GM12878 (cell line): Measurements from ENCODE around the gene CSF3. TPM values are rescaled to one million over a fixed set of nuclear protein-coding genes. Genes with fewer than 3 reads are reported as not detected.

Experiments used
- ATAC-seq: fragments of 200-7000 bp; cut with Tn5 transposase; 3 replicates; pipeline ENCODE4 v1.9.1; 2020; ENCODE audit warnings: mild to moderate bottlenecking, moderate library complexity
- BruUV-seq: library from RNA; stranded (reverse); fragments of 400-500 nt; replicated peaks from 2 replicates; lab custom pipeline; 2021; lab: Mats Ljungman, UMichigan
- CTCF ChIA-PET: fragments of 300-600 bp; sonication (Branson Sonifier 250); formaldehyde crosslinking; extraction: SDS; loops from one replicate; lab custom pipeline; 2021; ENCODE audit warnings: inconsistent platforms; lab: Yijun Ruan, JAX
- POLR2A ChIA-PET: fragments of 350-600 bp; formaldehyde crosslinking; extraction: SDS; loops from one replicate; lab custom pipeline; 2021; ENCODE audit warnings: inconsistent platforms; lab: Charles Lee
- RAD21 ChIA-PET: fragments of 300-600 bp; sonication (Branson Sonifier 250); formaldehyde crosslinking; loops from one replicate; lab custom pipeline; 2023; ENCODE audit warnings: antibody characterized with exemption; ENCODE audit not compliant: unreplicated experiment; lab: Charles Lee
- SMC1A ChIA-PET: fragments of 300-600 bp; sonication (Branson Sonifier 250); formaldehyde crosslinking; loops from one replicate; lab custom pipeline; 2023; ENCODE audit not compliant: unreplicated experiment, uncharacterized antibody; lab: Charles Lee
- DNase-seq: peaks from one replicate; pipeline ENCODE4 v3.0.0-alpha.2; 2011; ENCODE audit warnings: low read depth, low spot score
- FAIRE-seq: peaks from 3 replicates; lab custom pipeline; 2011; peaks lifted over from hg19 to GRCh38; lab: Jason Lieb, UNC
- H2AFZ ChIP-seq: 2 replicates; pipeline ENCODE4 v1.6.0; 2011; ENCODE audit warnings: low read depth, low read length, control low read depth; ENCODE audit not compliant: control insufficient read depth
- H3K27ac ChIP-seq: 2 replicates; pipeline ENCODE4 v1.5.1; 2011; ENCODE audit warnings: control low read depth; ENCODE audit not compliant: control insufficient read depth, insufficient read depth
- H3K27me3 ChIP-seq, 2 experiments: replicated peaks in 1 of 2; 2 replicates each; pipeline versions ENCODE4 v1.6.0 to v1.6.1; 2011; ENCODE audit warnings: low read length in 1 of 2; ENCODE audit not compliant: control insufficient read depth in 2 of 2, insufficient read depth in 2 of 2
- H3K36me3 ChIP-seq, 2 experiments: 2 replicates each; pipeline ENCODE4 v1.5.1; 2011; ENCODE audit warnings: low read length in 1 of 2; ENCODE audit not compliant: control insufficient read depth in 2 of 2, insufficient read depth in 2 of 2
- H3K4me1 ChIP-seq: 2 replicates; pipeline ENCODE4 v1.6.1; 2011; ENCODE audit warnings: mild to moderate bottlenecking, low read length, moderate library complexity, mixed read lengths; ENCODE audit not compliant: control insufficient read depth, insufficient read depth
- H3K4me2 ChIP-seq: 2 replicates; pipeline ENCODE4 v1.6.0; 2011; ENCODE audit warnings: control low read depth; ENCODE audit not compliant: control insufficient read depth, insufficient read depth
- H3K4me3 ChIP-seq: fragments of 200-600 bp; sonication (generic); 2 replicates; pipeline ENCODE4 v1.5.1; 2016
- H3K79me2 ChIP-seq: 2 replicates; pipeline ENCODE4 v1.6.0; 2011; ENCODE audit warnings: low read length; ENCODE audit not compliant: control insufficient read depth, insufficient read depth
- H3K9ac ChIP-seq: 2 replicates; pipeline ENCODE4 v1.8.0; 2011; ENCODE audit warnings: low read length, control low read depth, mixed read lengths; ENCODE audit not compliant: control insufficient read depth, insufficient read depth
- H3K9me3 ChIP-seq: replicated peaks from 3 replicates; pipeline ENCODE4 v1.5.1; 2011; ENCODE audit warnings: mild to moderate bottlenecking, low read length; ENCODE audit not compliant: control insufficient read depth, insufficient read depth
- H4K20me1 ChIP-seq: 2 replicates; pipeline ENCODE4 v1.6.0; 2011; ENCODE audit not compliant: control insufficient read depth, insufficient read depth
- BHLHE40 ChIP-seq, 2 experiments: fragments of 450-650 bp in 1 of 2; IDR thresholded peaks; 2 replicates each; pipeline ENCODE4 v1.6.1; 2011 to 2017; ENCODE audit warnings: low read depth in 2 of 2, borderline replicate concordance in 1 of 2, improper control_type of control experiment in 1 of 2, low read length in 1 of 2, mild to moderate bottlenecking in 1 of 2
- CBX5 ChIP-seq: sonication (generic); IDR thresholded peaks from 2 replicates; pipeline ENCODE4 v1.6.1; 2016; ENCODE audit warnings: low read depth, moderate library complexity, mild to moderate bottlenecking, inconsistent platforms
- MXI1 ChIP-seq: fragments of 150-350 bp; IDR thresholded peaks from 2 replicates; pipeline ENCODE4 v1.6.1; 2011; ENCODE audit warnings: low read depth, mild to moderate bottlenecking, inconsistent platforms, low read length, improper control_type of control experiment
- MYB ChIP-seq: fragments of 150-350 bp; IDR thresholded peaks from 2 replicates; pipeline ENCODE4 v1.6.1; 2014; ENCODE audit warnings: mild to moderate bottlenecking, low read depth, low read length, borderline replicate concordance
- POLR2A ChIP-seq: IDR thresholded peaks from 2 replicates; pipeline ENCODE4 v1.6.1; 2011; ENCODE audit warnings: low read depth, mild to moderate bottlenecking, low read length
- RAD21 ChIP-seq: IDR thresholded peaks from 2 replicates; pipeline ENCODE4 v1.6.1; 2011; ENCODE audit warnings: mild to moderate bottlenecking, low read depth, low read length, moderate library complexity; ENCODE audit not compliant: insufficient read depth
- SIX5 ChIP-seq: IDR thresholded peaks from 2 replicates; pipeline ENCODE4 v1.6.1; 2011; ENCODE audit warnings: mild to moderate bottlenecking, low read depth, low read length, moderate library complexity; ENCODE audit not compliant: severe bottlenecking
- STAT1 ChIP-seq: fragments of 450-650 bp; conservative IDR thresholded peaks from 2 replicates; pipeline ENCODE4 v1.6.1; 2014; ENCODE audit warnings: antibody characterized with exemption, mild to moderate bottlenecking
- ZBED1 ChIP-seq: IDR thresholded peaks from 2 replicates; pipeline ENCODE4 v1.6.1; 2016; ENCODE audit warnings: borderline replicate concordance
- ZSCAN29 ChIP-seq: fragments of 450-650 bp; IDR thresholded peaks from 2 replicates; pipeline ENCODE4 v1.6.1; 2017; ENCODE audit warnings: mild to moderate bottlenecking, moderate library complexity
- WGBS: methylation state at CpG from one replicate; pipeline ENCODE4 v1.1.6; 2016; ENCODE audit warnings: low lambda C conversion rate; ENCODE audit not compliant: insufficient replicate concordance, insufficient coverage; ENCODE audit errors: missing lambda C conversion rate; 5-methylcytosine and 5-hydroxymethylcytosine counted together
- in situ Hi-C: fragments of 300-500 bp; cut with MboI; formaldehyde crosslinking; loops from 9 replicates; pipeline ENCODE4 v1.14.3; 2018; ENCODE audit warnings: mixed read lengths
- intact Hi-C: fragments of 100-400 bp; cut with micrococcal nuclease; formaldehyde crosslinking; loops from one replicate; pipeline ENCODE4 v1.14.2; 2022; ENCODE audit not compliant: unreplicated experiment
- polyA plus RNA-seq, 11 experiments: library from polyadenylated mRNA; depleted of rRNA in 4 of 11; unstranded in 6 of 11; stranded (reverse) in 5 of 11; fragments of >200 nt; fragmentation: Nextera tagmentation in 4 of 11; fragmentation: Illumina TruSeq in 1 of 11; extraction: Ambion mirVana in 4 of 11; extraction: Trizol in 1 of 11; gene quantifications; 1 replicate in 1 of 11; 2 replicates in 10 of 11; pipeline versions ENCODE4 v1.2.1 to v1.2.3, GENCODE V29; 2011 to 2016; ENCODE audit warnings: inconsistent platforms in 2 of 11, missing spikeins in 2 of 11, low read depth in 1 of 11
- total RNA-seq, 4 experiments: library from RNA; depleted of rRNA in 3 of 4; stranded (reverse); fragments of >200 nt in 3 of 4; fragmentation: Illumina TruSeq in 1 of 4; extraction: Trizol in 1 of 4; gene quantifications; 2 replicates each; pipeline versions ENCODE4 v1.2.1 to v1.2.3, GENCODE V29; 2013 to 2021
- TF ChIP-seq, protein P1 (sequence below), 3 experiments: IDR thresholded peaks in 2 of 3; conservative IDR thresholded peaks in 1 of 3; 2 replicates each; pipeline ENCODE4 v1.5.1; 2011; ENCODE audit warnings: low read depth in 3 of 3, low read length in 3 of 3, mild to moderate bottlenecking in 3 of 3, control low read depth in 2 of 3, moderate library complexity in 2 of 3, inconsistent platforms in 1 of 3, mixed read lengths in 1 of 3; ENCODE audit not compliant: control insufficient read depth in 2 of 3, insufficient read depth in 1 of 3; ENCODE audit errors: extremely low read depth in 1 of 3
- TF ChIP-seq, protein P2 (sequence below): IDR thresholded peaks from 2 replicates; pipeline ENCODE4 v1.6.1; 2011; ENCODE audit warnings: low read depth, low read length, improper control_type of control experiment, borderline replicate concordance

CSF3 gene
- total and polyA plus RNA-seq, 10 of the 15 experiments (the other 5 are each of a cell fraction or from before 2014, with no cell fraction given) = 0.09 to 0.28 (median 0.12) TPM; not detected in 5

DNA sequence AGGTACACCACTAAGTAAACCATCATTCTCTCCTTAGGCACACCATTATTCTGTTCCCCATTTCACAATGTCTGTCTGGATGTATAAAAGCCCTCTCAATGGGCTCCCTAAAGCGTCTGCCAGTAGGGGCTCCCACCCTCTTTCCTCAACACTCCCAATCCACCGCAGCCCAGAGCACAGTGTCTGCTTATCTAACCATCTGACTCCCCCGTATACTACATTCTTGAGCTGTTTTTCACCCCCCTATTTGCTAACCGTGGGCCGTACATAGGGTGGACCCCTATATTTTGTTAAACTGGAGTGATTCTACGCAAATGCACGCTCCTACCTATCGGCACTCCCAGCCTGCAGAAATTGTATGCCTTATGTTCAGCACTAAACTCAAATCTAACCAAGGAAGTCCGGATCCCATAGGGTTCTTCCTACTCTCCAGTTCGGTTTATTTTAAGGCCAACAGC is 35.3 kb upstream of the CSF3 start (continued):
- TF ChIP-seq, protein P1, sequence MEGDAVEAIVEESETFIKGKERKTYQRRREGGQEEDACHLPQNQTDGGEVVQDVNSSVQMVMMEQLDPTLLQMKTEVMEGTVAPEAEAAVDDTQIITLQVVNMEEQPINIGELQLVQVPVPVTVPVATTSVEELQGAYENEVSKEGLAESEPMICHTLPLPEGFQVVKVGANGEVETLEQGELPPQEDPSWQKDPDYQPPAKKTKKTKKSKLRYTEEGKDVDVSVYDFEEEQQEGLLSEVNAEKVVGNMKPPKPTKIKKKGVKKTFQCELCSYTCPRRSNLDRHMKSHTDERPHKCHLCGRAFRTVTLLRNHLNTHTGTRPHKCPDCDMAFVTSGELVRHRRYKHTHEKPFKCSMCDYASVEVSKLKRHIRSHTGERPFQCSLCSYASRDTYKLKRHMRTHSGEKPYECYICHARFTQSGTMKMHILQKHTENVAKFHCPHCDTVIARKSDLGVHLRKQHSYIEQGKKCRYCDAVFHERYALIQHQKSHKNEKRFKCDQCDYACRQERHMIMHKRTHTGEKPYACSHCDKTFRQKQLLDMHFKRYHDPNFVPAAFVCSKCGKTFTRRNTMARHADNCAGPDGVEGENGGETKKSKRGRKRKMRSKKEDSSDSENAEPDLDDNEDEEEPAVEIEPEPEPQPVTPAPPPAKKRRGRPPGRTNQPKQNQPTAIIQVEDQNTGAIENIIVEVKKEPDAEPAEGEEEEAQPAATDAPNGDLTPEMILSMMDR (IDR thresholded peaks at IDR 0.05 in 2 of 3, conservative IDR thresholded peaks at IDR 0.05 in 1 of 3; ENCODE audit: control insufficient read depth in 2 of 3, extremely low read depth in 1 of 3, insufficient read depth in 1 of 3, low read depth in 3 of 3, low read length in 3 of 3) = peak in 2 of 3 experiments; percentile 16 to 27; a peak in 2 of 6 replicates
- no peak for TF ChIP-seq MYB
- TF ChIP-seq ZSCAN29 = no peak
- no peak for TF ChIP-seq POLR2A

DNA sequence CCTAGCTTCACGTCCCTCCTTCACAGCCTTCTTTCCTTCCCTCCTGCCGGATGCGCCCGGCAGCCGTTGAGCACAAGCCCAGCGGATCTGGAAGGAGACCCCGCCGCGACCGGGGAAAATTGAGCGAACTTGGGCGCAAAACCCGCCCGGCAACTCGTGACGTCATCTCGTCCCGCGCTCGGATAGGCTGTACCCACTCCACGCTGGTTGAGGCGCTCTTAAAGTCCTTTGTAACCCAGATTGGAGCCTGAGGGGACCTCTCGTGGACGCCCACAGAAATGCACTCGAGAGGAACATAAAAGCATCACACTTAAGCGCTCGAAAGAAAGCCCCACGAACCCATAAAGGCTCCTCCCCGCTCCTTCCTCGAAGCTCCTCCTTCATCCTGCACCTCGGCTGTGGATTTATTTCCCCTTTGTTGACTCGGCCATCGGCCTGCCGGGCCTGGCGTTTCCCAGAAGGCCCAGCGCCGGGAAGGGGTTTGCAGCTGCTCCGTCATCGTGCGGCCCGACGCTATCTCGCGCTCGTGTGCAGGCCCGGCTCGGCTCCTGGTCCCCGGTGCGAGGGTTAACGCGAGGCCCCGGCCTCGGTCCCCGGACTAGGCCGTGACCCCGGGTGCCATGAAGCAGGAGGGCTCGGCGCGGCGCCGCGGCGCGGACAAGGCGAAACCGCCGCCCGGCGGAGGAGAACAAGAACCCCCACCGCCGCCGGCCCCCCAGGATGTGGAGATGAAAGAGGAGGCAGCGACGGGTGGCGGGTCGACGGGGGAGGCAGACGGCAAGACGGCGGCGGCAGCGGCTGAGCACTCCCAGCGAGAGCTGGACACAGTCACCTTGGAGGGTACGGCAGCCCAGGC is 34.7 kb upstream of the CSF3 start, which contains the start of gene PSMD3:
TSS of gene PSMD3 (plus strand) at position 457 of the 856 bp plus-strand sequence. CDS start at position 621, 164 bp downstream.
- H3K4me2 ChIP-seq = peak within 1 kb of the TSS; percentile 94
- H3K4me1 ChIP-seq = peaks cover 6% of the 10 kb centered on the region
- H4K20me1 ChIP-seq = no peaks in the 10 kb centered on the region
- peak within 1 kb of the TSS; percentile 90 for H3K27ac ChIP-seq
- FAIRE-seq (peak; percentile 96), DNase-seq (peak; percentile 100), ATAC-seq (peak; percentile 94)
- H3K79me2 ChIP-seq = peaks cover 34% of the 10 kb centered on the region
- BruUV-seq = no TSS peak
- peak within 1 kb of the TSS; percentile 96 for H2AFZ ChIP-seq
- POLR2A ChIA-PET = interaction anchor here (0.6 to 2.1 kb wide), 15 partner anchors 12 to 198 kb away, joined by 3 to 20 read pairs (median 4); partner anchors contain the start of genes GSDMB and ORMDL3
- in situ Hi-C loops = loop anchor here (5.0 kb wide), 1 partner anchor 358 kb away; no protein-coding TSS in a partner anchor
- SMC1A ChIA-PET = interaction anchor here (0.9 to 6.0 kb wide), 15 partner anchors 16 to 361 kb away, joined by 3 to 38 read pairs (median 5); no protein-coding TSS in a partner anchor
- no peaks in the 10 kb centered on the region; a peak in 1 of 4 replicates for H3K27me3 ChIP-seq
- H3K4me3 ChIP-seq = peak within 1 kb of the TSS; percentile 90
- CTCF ChIA-PET = interaction anchor here (0.6 to 9.0 kb wide), 37 partner anchors 12 to 437 kb away, joined by 3 to 120 read pairs (median 4); partner anchors contain the start of genes CSF3, GSDMA, MIEN1 and NR1D1
- H3K9ac ChIP-seq = peak within 1 kb of the TSS; percentile 96
- WGBS = under 1% methylated on average over 78 of the region's 84 CpGs
- peaks cover 10 to 14% of the 10 kb centered on the region in 2 experiments; a peak in 3 of 4 replicates for H3K36me3 ChIP-seq
- H3K9me3 ChIP-seq = no peaks in the 10 kb centered on the region
- RAD21 ChIA-PET = interaction anchor here (0.6 to 5.0 kb wide), 34 partner anchors 22 to 359 kb away, joined by 3 to 44 read pairs (median 4); partner anchors contain the start of genes IKZF3, LRRC3C, MED24 and NR1D1
- intact Hi-C loops = loop anchor here (1.0 to 5.0 kb wide), 6 partner anchors 21 to 358 kb away; partner anchors contain the start of genes LRRC3C and ORMDL3
- TF ChIP-seq CBX5 (peak; percentile 97), BHLHE40 (IDR thresholded peaks at IDR 0.05; ENCODE audit: borderline replicate concordance in 1 of 2, low read depth in 2 of 2, low read length in 1 of 2) (peak; percentile 72 to 77), SIX5 (peak; percentile 71), STAT1 (peak; percentile 68; the same call in 1 of the 2 replicates), RAD21 (peak; percentile 92), MXI1 (peak; percentile 98), ZBED1 (no peak)
- TF ChIP-seq, protein P2, sequence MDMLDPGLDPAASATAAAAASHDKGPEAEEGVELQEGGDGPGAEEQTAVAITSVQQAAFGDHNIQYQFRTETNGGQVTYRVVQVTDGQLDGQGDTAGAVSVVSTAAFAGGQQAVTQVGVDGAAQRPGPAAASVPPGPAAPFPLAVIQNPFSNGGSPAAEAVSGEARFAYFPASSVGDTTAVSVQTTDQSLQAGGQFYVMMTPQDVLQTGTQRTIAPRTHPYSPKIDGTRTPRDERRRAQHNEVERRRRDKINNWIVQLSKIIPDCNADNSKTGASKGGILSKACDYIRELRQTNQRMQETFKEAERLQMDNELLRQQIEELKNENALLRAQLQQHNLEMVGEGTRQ = no peak
